ENCODE data around the gene TOLLIP.

TOLLIP gene

GRCh38 chr11:1310318-1310687 lies 871 bp upstream of the TOLLIP start:
- DNase-seq = no peak

GRCh38 chr11:1308743-1309497 lies 512 bp downstream of the TOLLIP start:
- no peak for DNase-seq

- no peak for DNase-seq
These were observed 1.3 kb downstream of the TOLLIP start for GRCh38 chr11:1307998-1308742.

GRCh38 chr11:1307163-1307870 lies 2.1 kb downstream of the TOLLIP start:
- DNase-seq = no peak

- no peak for DNase-seq
These were observed 3.0 kb downstream of the TOLLIP start for GRCh38 chr11:1306186-1307162.

GRCh38 chr11:1305501-1306056 lies 3.9 kb downstream of the TOLLIP start:
- DNase-seq = no peak

GRCh38 chr11:1305063-1305495 lies 4.4 kb downstream of the TOLLIP start:
- DNase-seq = no peak

GRCh38 chr11:1304380-1304779 lies 5.1 kb downstream of the TOLLIP start:
- no peak for DNase-seq

GRCh38 chr11:1303973-1304372 lies 5.5 kb downstream of the TOLLIP start:
- no peak for DNase-seq

GRCh38 chr11:1303126-1303821 lies 6.2 kb downstream of the TOLLIP start:
- DNase-seq = no peak

GRCh38 chr11:1302461-1303125 lies 6.8 kb downstream of the TOLLIP start:
- no peak for DNase-seq

GRCh38 chr11:1302041-1302460 lies 7.4 kb downstream of the TOLLIP start:
- DNase-seq = no peak

GRCh38 chr11:1301220-1302000 lies 8.0 kb downstream of the TOLLIP start:
- DNase-seq = no peak

- DNase-seq = no peak
These were observed 8.8 kb downstream of the TOLLIP start for GRCh38 chr11:1300569-1301187.

GRCh38 chr11:1300121-1300520 lies 9.3 kb downstream of the TOLLIP start:
- no peak for DNase-seq

- DNase-seq = no peak
These were observed 9.8 kb downstream of the TOLLIP start for GRCh38 chr11:1299621-1300020.

- no peak for DNase-seq
These were observed 10.5 kb downstream of the TOLLIP start for GRCh38 chr11:1298695-1299492.

GRCh38 chr11:1297576-1298473 lies 11.6 kb downstream of the TOLLIP start:
- no peak for DNase-seq

Data from NCI-H524 (cell line).